HG02885 (cell line): ENCODE results near the gene DDX39B.
"Not testable (repeated sequence)": the region's sequence is repeated elsewhere in the genome, so short reads cannot be mapped to it uniquely, and the experiment has no call there.

ENCODE experiments used
- ATAC-seq: cut with Tn5 transposase; IDR thresholded peaks from one replicate; pipeline ENCODE4 v1.9.1; 2021; ENCODE audit warnings: mild to moderate bottlenecking; ENCODE audit not compliant: unreplicated experiment, poor library complexity

DDX39B gene

GRCh38 chr6:31530659-31531058, 11.1 kb downstream of the DDX39B start:
- ATAC-seq, result no peak

- ATAC-seq, result no peak
These were observed 12.3 kb downstream of the DDX39B start for GRCh38 chr6:31529329-31530150.

- ATAC-seq, result no peak
These were observed 12.9 kb downstream of the DDX39B start, which contains the start of gene MCCD1 for GRCh38 chr6:31528821-31529328. Gene MCCD1 (plus strand): TSS chr6:31528962. CDS start chr6:31529015, 53 bp downstream.

GRCh38 chr6:31528307-31528777, 13.5 kb downstream of the DDX39B start:
- no peak for ATAC-seq

- ATAC-seq, result no peak
These were observed 15.7 kb downstream of the DDX39B start for GRCh38 chr6:31525932-31526591.

- ATAC-seq, result no peak
These were observed 16.3 kb downstream of the DDX39B start for GRCh38 chr6:31525553-31525931.

- ATAC-seq, result no peak
These were observed 20.0 kb downstream of the DDX39B start for GRCh38 chr6:31521835-31522234.

GRCh38 chr6:31513456-31514165, 28.2 kb downstream of the DDX39B start:
- no peak for ATAC-seq

- no peak for ATAC-seq
These were observed 31.8 kb downstream of the DDX39B start for GRCh38 chr6:31510007-31510406.

GRCh38 chr6:31509036-31509435, 32.8 kb downstream of the DDX39B start:
- not testable (repeated sequence) for ATAC-seq

- ATAC-seq, result no peak
These were observed 39.2 kb downstream of the DDX39B start for GRCh38 chr6:31502586-31502985.

GRCh38 chr6:31499648-31500047, 42.2 kb downstream of the DDX39B start:
- ATAC-seq, result not testable (repeated sequence)

- no peak for ATAC-seq
These were observed 43.1 kb downstream of the DDX39B start for GRCh38 chr6:31498748-31499147.

- ATAC-seq, result peak; percentile 63
These were observed 44.0 kb downstream of the DDX39B start, which contains the start of gene MICB for GRCh38 chr6:31497531-31498476. Gene MICB (plus strand): TSS chr6:31498145. CDS start chr6:31498194, 49 bp downstream.

GRCh38 chr6:31496826-31497225, 45.0 kb downstream of the DDX39B start:
- not testable (repeated sequence) for ATAC-seq

- no peak for ATAC-seq
These were observed 46.2 kb downstream of the DDX39B start for GRCh38 chr6:31495580-31495979.

GRCh38 chr6:31493875-31494694, 47.7 kb downstream of the DDX39B start:
- peak; percentile 41 for ATAC-seq

- ATAC-seq, result not testable (repeated sequence)
These were observed 48.3 kb downstream of the DDX39B start for GRCh38 chr6:31493550-31493874.
